HepG2 (cell line): Measurements from ENCODE around the gene BACH2. TPM values are rescaled to one million over a fixed set of nuclear protein-coding genes. Genes with fewer than 3 reads are reported as not detected.

Experiments
- ATAC-seq: fragments of 200-7000 bp; cut with Tn5 transposase; 3 replicates; pipeline ENCODE4 v1.9.1; 2020; ENCODE audit warnings: mild to moderate bottlenecking, moderate library complexity
- BruUV-seq: library from RNA; stranded (reverse); fragments of 400-500 nt; replicated peaks from 2 replicates; lab custom pipeline; 2021; lab: Mats Ljungman, UMichigan
- CTCF ChIA-PET: fragments of 300-600 bp; formaldehyde crosslinking; extraction: SDS; loops from one replicate; lab custom pipeline; 2021; ENCODE audit warnings: low total read pairs, inconsistent platforms, low intra/inter-chr PET ratio; lab: Yijun Ruan, JAX
- POLR2A ChIA-PET: fragments of 350-600 bp; sonication (Branson Sonifier 250); formaldehyde crosslinking; loops from one replicate; lab custom pipeline; 2020; ENCODE audit warnings: antibody characterized with exemption, inconsistent platforms; lab: Yijun Ruan, JAX
- DNase-seq: peaks from one replicate; pipeline ENCODE4 v3.0.0-alpha.2; 2015; ENCODE audit warnings: low spot score
- FAIRE-seq: peaks from 3 replicates; lab custom pipeline; 2011; peaks lifted over from hg19 to GRCh38; lab: Jason Lieb, UNC
- H2AFZ ChIP-seq: one replicate; pipeline ENCODE4 v1.6.1; 2011; ENCODE audit warnings: low read length, inconsistent platforms
- H3K27ac ChIP-seq: fragments of 300-600 bp; 3 replicates; pipeline ENCODE4 v1.8.0; 2011; ENCODE audit warnings: mixed run types, mild to moderate bottlenecking, mixed read lengths, low read length, inconsistent platforms; ENCODE audit not compliant: insufficient read depth; ENCODE audit errors: extremely low read length
- H3K27me3 ChIP-seq, 2 experiments: fragments of 200-600 bp in 1 of 2; 2 replicates in 1 of 2; 3 replicates in 1 of 2; pipeline versions ENCODE4 v1.6.0 to v1.8.0; 2011; ENCODE audit warnings: low read length in 2 of 2, mild to moderate bottlenecking in 2 of 2, moderate library complexity in 2 of 2, inconsistent platforms in 1 of 2; ENCODE audit not compliant: insufficient read depth in 2 of 2, control insufficient read depth in 1 of 2
- H3K36me3 ChIP-seq, 2 experiments: fragments of 200-600 bp in 1 of 2; replicated peaks in 1 of 2; 2 replicates in 1 of 2; 3 replicates in 1 of 2; pipeline versions ENCODE4 v1.5.1 to v1.8.0; 2011; ENCODE audit warnings: low read length in 2 of 2, inconsistent platforms in 1 of 2; ENCODE audit not compliant: insufficient read depth in 2 of 2, control insufficient read depth in 1 of 2
- H3K4me1 ChIP-seq: 2 replicates; pipeline ENCODE4 v1.5.1; 2012; ENCODE audit warnings: low read length, inconsistent platforms; ENCODE audit not compliant: insufficient read depth
- H3K4me2 ChIP-seq: 2 replicates; pipeline ENCODE4 v1.6.0; 2011; ENCODE audit warnings: low read depth, low read length, inconsistent platforms
- H3K4me3 ChIP-seq, 3 experiments: fragments of 200-600 bp in 1 of 3; sonication (generic), shearing (Covaris generic) in 1 of 3; replicated peaks in 1 of 3; 2 replicates each; pipeline ENCODE4 v1.5.1; 2011 to 2016; ENCODE audit warnings: low read length in 3 of 3, inconsistent platforms in 2 of 3, low read depth in 2 of 3, mild to moderate bottlenecking in 2 of 3, control low read depth in 1 of 3, mixed read lengths in 1 of 3; ENCODE audit not compliant: insufficient read depth in 1 of 3
- H3K79me2 ChIP-seq: one replicate; pipeline ENCODE4 v1.6.1; 2011; ENCODE audit warnings: low read length, inconsistent platforms; ENCODE audit not compliant: insufficient read depth
- H3K9ac ChIP-seq: 2 replicates; pipeline ENCODE4 v1.6.0; 2011; ENCODE audit warnings: mild to moderate bottlenecking, low read depth, low read length, inconsistent platforms; ENCODE audit not compliant: insufficient read depth
- H3K9me3 ChIP-seq: 2 replicates; pipeline ENCODE4 v1.5.1; 2012; ENCODE audit warnings: mild to moderate bottlenecking, low read length
- H4K20me1 ChIP-seq: 2 replicates; pipeline ENCODE4 v1.6.0; 2011; ENCODE audit warnings: inconsistent platforms, mild to moderate bottlenecking, low read length, moderate library complexity; ENCODE audit not compliant: insufficient read depth
- AHDC1 ChIP-seq: sonication (generic); formaldehyde crosslinking; IDR thresholded peaks from 2 replicates; pipeline ENCODE4 v1.5.1; 2020; ENCODE audit warnings: mild to moderate bottlenecking, missing genetic modification reagents, borderline replicate concordance
- GLMP ChIP-seq: sonication (generic); formaldehyde crosslinking; IDR thresholded peaks from 2 replicates; pipeline ENCODE4 v1.9.0; 2021; ENCODE audit warnings: missing genetic modification reagents, mild to moderate bottlenecking, borderline replicate concordance
- PCBP2 ChIP-seq: fragments of 200-400 bp; formaldehyde crosslinking; optimal IDR thresholded peaks from 2 replicates; pipeline ENCODE3; 2018; ENCODE audit warnings: low read length, low read depth; ENCODE audit not compliant: poor library complexity, severe bottlenecking
- ZNF264 ChIP-seq: sonication (generic); formaldehyde crosslinking; IDR thresholded peaks from 2 replicates; pipeline ENCODE4 v1.4.0; 2020; ENCODE audit warnings: missing genetic modification reagents
- ZNF768 ChIP-seq: sonication (generic); formaldehyde crosslinking; IDR thresholded peaks from 2 replicates; pipeline ENCODE4 v1.4.0; 2020; ENCODE audit warnings: missing genetic modification reagents
- WGBS: methylation state at CpG from one replicate; pipeline ENCODE4 v1.1.6; 2017; ENCODE audit warnings: low lambda C conversion rate; 5-methylcytosine and 5-hydroxymethylcytosine counted together
- in situ Hi-C: cut with HindIII; loops from 2 replicates; pipeline ENCODE4 v1.10.0; 2017; ENCODE audit warnings: low pct_unique_long_range_greater_than_20kb; ENCODE audit not compliant: extremely low pct_ligation_motif_present
- intact Hi-C: fragments of 100-400 bp; cut with micrococcal nuclease; formaldehyde crosslinking; loops from one replicate; pipeline ENCODE4 v1.10.0; 2022; ENCODE audit not compliant: unreplicated experiment
- polyA plus RNA-seq, 8 experiments: library from polyadenylated mRNA; depleted of rRNA in 3 of 8; stranded (reverse) in 7 of 8; unstranded in 1 of 8; fragments of >200 nt; fragmentation: Illumina TruSeq in 4 of 8; extraction: Trizol in 4 of 8; gene quantifications; 2 replicates each; pipeline versions ENCODE4 v1.2.1 to v1.2.3, GENCODE V29; 2011 to 2016; ENCODE audit warnings: low read depth in 4 of 8, missing spikeins in 1 of 8, mixed read lengths in 1 of 8; ENCODE audit not compliant: insufficient read depth in 1 of 8
- total RNA-seq, 5 experiments: library from RNA; depleted of rRNA; stranded (reverse); fragments of >200 nt; fragmentation: Illumina TruSeq; extraction: Trizol; gene quantifications; 2 replicates each; pipeline ENCODE4 v1.2.3, GENCODE V29; 2016; ENCODE audit warnings: low read depth in 1 of 5

BACH2 gene
- total and polyA plus RNA-seq, 2 of the 13 experiments (the other 11 are each of a cell fraction or from before 2014, with no cell fraction given), result 0.01 TPM; not detected in 1

GRCh38 chr6:89999945-90000825, 296.5 kb downstream of the BACH2 start:
- no peak overlapping the region for H2AFZ ChIP-seq
- no peak overlapping the region for H3K9ac ChIP-seq
- no peaks in the 10 kb centered on the region for H3K79me2 ChIP-seq
- no peak overlapping the region for H3K4me2 ChIP-seq
- H3K27me3 ChIP-seq, result peaks cover 2 to 7% of the 10 kb centered on the region in 2 experiments; a peak in 4 of 5 replicates
- TF ChIP-seq ZNF768 (CRISPR knock-in tag), result no peak
- no peak for TF ChIP-seq GLMP (CRISPR knock-in tag)
- no peak for TF ChIP-seq ZNF264
- TF ChIP-seq AHDC1 (CRISPR knock-in tag), result no peak
- no peak for TF ChIP-seq PCBP2
- TF ChIP-seq, all 625 proteins: peak for 0
- ChIA-PET POLR2A (no interaction called here), CTCF (no interaction called here)
- FAIRE-seq (no peak), ATAC-seq (no peak), DNase-seq (no peak)
- in situ Hi-C loops, result no loop called here
- no peaks in the 10 kb centered on the region for H4K20me1 ChIP-seq
- BruUV-seq, result no TSS peak
- H3K4me1 ChIP-seq, result no peaks in the 10 kb centered on the region
- no peak overlapping the region for H3K4me3 ChIP-seq
- no peaks in the 10 kb centered on the region for H3K9me3 ChIP-seq
- intact Hi-C loops, result no loop called here
- no peak overlapping the region for H3K27ac ChIP-seq
- WGBS, result 9% methylated on average over 8 of the region's 8 CpGs
- H3K36me3 ChIP-seq, result no peaks in the 10 kb centered on the region
